ENCODE results near the gene KNCN.

Gene KNCN

GRCh38 chr1:46523496-46524353, 27.7 kb downstream of the KNCN start:
- no peak for DNase-seq (ENCODE audit: low spot score)

DNA sequence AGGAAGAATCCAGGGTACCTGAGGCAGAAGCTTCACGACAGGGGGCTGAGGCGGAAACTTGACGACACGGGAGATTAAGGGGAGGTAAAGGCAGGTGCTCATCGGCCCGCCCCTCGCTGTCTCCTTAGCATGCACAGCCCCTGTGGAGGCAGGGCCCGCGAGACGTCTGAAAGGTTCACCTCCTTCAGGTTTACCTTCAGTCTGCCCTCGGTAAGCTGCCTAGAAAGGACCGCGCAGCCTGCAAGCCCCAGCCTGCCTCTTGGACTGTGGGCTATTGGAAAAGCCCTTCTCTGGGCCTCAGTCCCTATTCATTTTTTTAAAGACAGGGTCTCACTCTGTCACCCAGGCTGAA, 28.5 kb downstream of the KNCN start:
- no peak for DNase-seq (ENCODE audit: low spot score)

DNA sequence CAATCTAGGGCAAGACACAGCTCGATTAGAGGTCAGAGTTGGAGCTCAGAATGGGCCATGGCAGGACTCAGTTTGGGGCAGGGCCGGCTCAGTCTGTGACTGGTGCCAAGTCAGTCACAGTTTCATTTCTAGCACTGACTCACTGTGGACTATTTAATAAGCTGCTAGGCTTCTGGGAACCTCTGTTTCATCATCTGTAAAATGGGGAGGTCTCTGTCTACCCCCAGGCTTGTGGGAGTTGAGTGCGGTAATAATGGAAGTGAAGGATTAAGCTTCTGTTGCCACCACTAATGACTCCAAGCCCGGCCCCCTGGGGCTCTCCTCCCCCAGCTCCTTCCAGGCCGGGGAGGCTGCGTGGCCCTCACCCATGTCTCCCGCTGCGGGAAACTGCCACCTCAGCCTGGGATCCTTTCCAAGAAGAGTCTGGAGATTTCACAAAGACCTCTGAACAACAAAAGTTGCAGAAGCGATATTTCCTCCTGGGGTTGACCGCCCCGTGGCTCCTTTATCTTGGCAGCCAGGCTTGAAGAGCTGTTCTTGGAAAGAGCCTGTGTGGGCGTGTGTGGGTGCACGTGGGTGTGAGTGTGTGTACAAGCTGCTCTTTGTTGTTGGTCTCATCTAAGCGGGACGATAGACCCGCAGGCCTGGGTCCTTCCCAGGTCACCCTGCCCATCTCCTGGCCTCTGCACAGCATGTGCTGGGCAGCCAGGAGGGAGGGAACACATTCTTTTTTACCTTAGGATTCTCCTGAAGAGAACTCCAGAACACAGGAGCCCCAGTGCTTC, 29.1 kb downstream of the KNCN start:
- peak; percentile 71 for DNase-seq (ENCODE audit: low spot score)

GRCh38 chr1:46521414-46521813, 30.0 kb downstream of the KNCN start:
- no peak for DNase-seq (ENCODE audit: low spot score)

- peak; percentile 94 for DNase-seq (ENCODE audit: low spot score)
Observed at GRCh38 chr1:46520063-46520911, 31.2 kb downstream of the KNCN start.

DNA sequence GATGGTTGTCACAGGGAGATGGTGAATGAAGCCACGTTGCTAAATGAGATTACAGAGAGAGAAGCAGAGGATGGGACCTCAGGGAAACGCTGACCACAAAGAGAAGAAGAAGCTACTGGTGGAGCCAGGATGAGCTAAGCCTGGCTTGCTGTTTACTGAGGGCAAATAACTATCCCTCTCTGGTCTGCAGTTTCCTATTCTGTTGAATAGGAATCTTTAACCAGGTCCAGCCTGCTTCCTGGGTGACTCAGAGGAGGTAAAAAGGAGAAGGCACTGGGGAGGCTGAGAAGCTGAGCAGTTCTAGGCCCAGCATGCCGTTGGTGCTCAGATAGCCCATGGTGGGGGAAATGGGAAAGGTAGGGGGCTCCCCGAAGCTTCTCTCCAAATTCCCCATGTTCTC, 32.2 kb downstream of the KNCN start:
- no peak for DNase-seq (ENCODE audit: low spot score)

DNA sequence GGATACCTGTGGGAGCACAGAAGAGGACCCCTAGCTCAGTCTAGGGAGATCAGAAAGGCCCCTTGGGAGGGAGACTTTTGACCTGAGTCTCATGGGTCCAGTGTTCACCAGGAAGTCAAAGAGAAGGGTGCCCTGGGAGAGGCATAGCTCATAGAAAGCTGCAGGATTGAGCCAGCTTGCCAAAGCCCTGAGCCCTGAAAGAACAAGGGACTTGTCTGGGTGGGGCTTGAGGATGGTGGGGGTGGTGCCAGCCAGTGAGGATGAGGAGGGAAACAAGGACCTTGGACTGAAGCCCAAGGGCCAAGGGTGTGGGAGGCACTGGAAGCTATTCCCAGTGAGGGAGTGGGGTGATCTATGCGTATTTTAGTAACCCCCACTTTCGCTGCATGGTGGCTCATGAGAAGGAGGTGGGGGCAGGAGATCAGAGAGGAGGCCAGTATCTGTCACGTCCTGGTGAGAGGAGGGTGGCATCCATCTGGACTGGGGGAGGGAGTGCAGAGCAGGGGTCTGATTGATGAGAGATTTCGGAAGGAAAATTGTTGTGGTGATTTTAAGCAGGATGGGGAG, 33.4 kb downstream of the KNCN start:
- DNase-seq (ENCODE audit: low spot score) = no peak

- DNase-seq (ENCODE audit: low spot score) = no peak
Observed at GRCh38 chr1:46517010-46517600, 34.3 kb downstream of the KNCN start.

GRCh38 chr1:46516200-46516950, 35.1 kb downstream of the KNCN start:
- DNase-seq (ENCODE audit: low spot score) = no peak

DNA sequence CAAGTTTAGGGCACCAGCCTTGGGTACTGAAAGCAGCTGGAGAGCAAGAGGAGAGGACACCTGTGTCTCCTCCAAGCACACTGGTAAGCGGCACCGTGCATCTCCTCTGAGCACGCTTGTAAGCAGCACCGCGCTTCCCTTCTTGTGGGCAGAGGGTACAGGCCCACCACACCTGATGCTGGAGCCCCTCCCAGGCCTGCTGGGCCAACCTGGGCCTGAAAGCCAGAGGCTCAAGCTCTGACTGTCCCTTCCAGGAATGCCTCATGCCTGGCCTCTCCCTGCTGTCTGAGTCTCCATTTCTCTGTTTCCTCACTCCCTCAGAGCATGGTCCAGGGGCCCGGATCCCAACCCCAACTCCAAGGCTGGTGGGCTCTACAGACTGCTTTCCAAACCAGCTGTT, 35.9 kb downstream of the KNCN start:
- no peak for DNase-seq (ENCODE audit: low spot score)

- no peak for DNase-seq (ENCODE audit: low spot score)
Observed at GRCh38 chr1:46513536-46513935, 37.9 kb downstream of the KNCN start.

GRCh38 chr1:46512792-46513190, 38.7 kb downstream of the KNCN start:
- DNase-seq (ENCODE audit: low spot score) = no peak

- DNase-seq (ENCODE audit: low spot score) = no peak
Observed at GRCh38 chr1:46512135-46512791, 39.2 kb downstream of the KNCN start.

DNA sequence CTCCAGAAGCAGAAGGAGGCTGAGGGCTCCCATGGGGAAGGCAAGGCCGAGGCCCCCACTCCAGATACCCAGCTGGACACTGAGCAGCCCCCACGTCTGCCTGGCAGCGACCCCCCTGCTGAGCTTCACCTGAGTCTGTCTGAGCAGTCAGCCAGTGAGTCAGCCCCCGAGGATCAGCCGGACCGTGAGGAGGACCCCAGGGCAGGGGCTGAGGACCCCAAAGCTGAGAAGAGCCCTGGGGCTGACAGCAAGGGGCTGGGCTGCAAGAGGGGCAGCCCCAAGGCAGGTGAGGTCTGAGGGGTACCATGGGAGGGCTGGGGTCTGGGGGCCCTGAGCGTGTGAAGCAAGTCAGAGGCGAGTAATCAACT, 40.5 kb downstream of the KNCN start:
- DNase-seq (ENCODE audit: low spot score) = no peak

DNA sequence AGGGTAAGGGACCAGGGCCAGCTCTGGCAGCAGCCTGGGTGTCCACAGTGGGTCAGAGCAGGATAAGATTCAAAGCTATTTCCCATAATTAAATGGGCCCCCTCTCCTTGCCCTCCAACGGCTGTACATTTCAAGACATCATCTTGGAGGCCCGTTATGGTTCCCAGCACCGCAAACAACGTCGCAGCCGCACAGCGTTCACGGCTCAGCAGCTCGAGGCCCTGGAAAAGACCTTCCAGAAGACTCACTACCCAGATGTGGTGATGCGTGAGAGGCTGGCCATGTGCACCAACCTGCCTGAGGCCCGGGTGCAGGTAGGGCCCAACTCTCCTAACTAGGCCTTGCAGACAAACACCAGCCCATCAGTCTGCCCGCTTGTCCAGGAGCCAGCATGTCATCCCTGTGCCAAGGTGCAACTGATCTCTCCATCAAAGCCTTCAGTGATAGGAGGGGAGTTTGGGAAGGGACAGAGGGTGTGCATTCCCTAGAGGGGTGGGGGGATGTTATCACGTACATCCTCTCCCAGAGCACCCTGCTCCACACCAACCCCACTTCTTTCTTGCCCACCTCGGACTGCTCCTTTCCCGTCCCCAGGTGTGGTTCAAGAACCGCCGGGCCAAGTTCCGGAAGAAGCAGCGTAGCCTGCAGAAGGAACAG, 41.0 kb downstream of the KNCN start:
- no peak for DNase-seq (ENCODE audit: low spot score)

DNA sequence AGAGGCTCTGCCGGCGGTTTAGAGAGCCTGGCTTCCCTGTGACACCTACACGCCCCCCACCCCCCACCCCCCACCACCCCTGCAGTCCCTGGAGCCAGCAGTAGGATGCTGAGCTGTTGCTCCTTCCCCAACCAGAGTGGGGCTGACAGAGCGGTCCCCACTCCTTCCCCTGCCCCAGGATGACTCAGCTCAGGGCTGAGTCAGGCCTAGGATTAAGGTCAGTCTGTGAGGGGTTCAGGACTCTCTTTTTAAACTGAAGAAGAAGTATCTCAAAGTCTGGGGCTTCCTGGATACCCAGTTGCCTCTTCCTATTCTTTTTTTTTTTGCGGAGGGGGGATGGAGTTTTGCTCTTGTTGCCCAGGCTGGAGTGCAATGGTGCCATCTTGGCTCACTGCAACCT, 42.7 kb downstream of the KNCN start:
- peak; percentile 65 for DNase-seq (ENCODE audit: low spot score)

DNA sequence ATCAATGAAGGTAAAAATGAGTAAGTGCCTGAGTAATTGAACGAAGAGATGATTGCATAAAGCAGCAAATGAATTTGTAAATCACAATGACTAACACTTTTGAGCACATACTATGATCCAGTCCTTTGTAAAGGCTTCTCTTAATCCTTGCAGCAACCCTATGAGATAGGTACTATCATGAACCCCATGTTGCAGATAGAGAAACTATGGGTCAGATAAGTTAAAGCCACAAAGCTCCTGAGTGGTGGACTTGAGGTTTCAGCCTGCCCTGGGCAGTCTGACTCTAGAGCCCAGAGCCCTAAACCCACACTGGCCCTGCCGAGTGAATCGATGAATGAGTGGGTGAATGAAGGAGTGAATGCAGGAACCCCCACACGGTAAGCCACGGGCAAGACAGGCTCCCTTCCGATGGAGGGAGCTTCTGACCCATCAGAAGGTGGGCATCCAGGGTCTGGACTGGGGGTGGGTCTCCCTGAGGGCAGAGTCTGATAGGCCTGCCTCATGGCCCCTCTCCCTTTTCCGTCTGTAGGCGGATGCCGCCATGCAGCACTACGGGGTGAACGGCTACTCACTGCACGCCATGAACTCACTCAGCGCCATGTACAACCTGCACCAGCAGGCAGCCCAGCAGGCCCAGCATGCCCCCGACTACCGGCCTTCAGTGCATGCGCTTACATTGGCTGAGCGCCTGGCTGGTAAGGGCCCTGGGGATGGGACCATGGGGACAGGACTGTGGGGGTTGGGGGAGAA, 44.8 kb downstream of the KNCN start:
- DNase-seq (ENCODE audit: low spot score) = no peak

DNA sequence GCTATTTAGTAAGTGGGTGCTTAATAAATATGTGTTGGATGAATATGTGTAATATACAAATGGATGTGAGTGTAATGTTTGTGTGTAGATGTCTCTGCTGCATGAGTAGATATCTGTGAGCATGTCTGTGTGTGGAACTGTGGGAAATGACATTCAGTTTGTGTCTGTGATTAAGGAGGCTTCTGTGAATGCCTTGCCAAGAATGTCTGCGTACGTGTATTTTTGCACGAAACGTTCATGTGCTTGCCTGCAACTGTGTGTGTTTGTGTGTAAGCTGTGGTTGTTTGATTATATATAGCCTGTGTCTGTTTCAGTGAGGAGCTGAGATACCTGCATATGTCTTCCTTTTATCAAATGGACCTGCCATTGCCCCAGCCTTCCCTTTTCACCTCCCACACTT, 48.0 kb downstream of the KNCN start:
- no peak for DNase-seq (ENCODE audit: low spot score)

DNA sequence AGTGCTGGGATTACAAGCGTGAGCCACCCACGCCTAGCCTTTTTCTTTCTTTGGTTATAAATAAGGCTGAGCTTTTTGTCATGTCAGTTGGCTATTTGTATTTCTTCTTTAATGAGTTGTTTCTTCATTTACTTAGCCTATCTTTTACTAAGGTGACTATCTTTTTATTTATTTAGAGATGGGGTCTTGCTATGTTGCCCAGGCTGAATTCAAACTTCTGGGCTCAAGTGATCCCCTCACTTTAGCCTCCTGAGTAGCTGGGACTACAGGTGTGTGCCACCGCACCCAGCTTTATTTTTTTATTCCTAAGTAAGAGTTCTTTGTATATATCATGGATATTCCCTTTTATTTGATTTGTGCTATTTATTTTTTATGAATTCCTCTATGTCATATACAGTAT, 49.9 kb downstream of the KNCN start:
- no peak for DNase-seq (ENCODE audit: low spot score)
